H1 (cell line): ENCODE results near the gene TRIM39.

Experiments
- CEBPB ChIP-seq: IDR thresholded peaks from 2 replicates; pipeline ENCODE4 v1.6.1; 2012; ENCODE audit warnings: low read depth, low read length
- CREB1 ChIP-seq: IDR thresholded peaks from 2 replicates; pipeline ENCODE4 v1.6.1; 2012; ENCODE audit warnings: inconsistent platforms
- KDM5A ChIP-seq: fragments of 200-600 bp; IDR thresholded peaks from 2 replicates; pipeline ENCODE4 v1.7.1; 2012; ENCODE audit warnings: mild to moderate bottlenecking, low read length, inconsistent platforms, mixed read lengths
- MAFK ChIP-seq: IDR thresholded peaks from 2 replicates; pipeline ENCODE4 v1.6.1; 2012; ENCODE audit warnings: low read depth, mild to moderate bottlenecking, improper control_type of control experiment, low read length
- RAD21 ChIP-seq, 2 experiments: IDR thresholded peaks in 1 of 2; conservative IDR thresholded peaks in 1 of 2; 2 replicates each; pipeline ENCODE4 v1.6.1; 2011; ENCODE audit warnings: low read depth in 2 of 2, low read length in 2 of 2, improper control_type of control experiment in 1 of 2, inconsistent platforms in 1 of 2, mild to moderate bottlenecking in 1 of 2, moderate library complexity in 1 of 2
- TF ChIP-seq, protein P1 (sequence below), 3 experiments: IDR thresholded peaks; 1 replicate in 2 of 3; 2 replicates in 1 of 3; pipeline versions ENCODE4 v1.5.1 to v1.6.1; 2011; ENCODE audit warnings: low read length in 3 of 3, mild to moderate bottlenecking in 3 of 3, inconsistent platforms in 2 of 3, low read depth in 1 of 3, moderate library complexity in 1 of 3; ENCODE audit not compliant: insufficient read depth in 1 of 3; ENCODE audit errors: control extremely low read depth in 1 of 3

DNA sequence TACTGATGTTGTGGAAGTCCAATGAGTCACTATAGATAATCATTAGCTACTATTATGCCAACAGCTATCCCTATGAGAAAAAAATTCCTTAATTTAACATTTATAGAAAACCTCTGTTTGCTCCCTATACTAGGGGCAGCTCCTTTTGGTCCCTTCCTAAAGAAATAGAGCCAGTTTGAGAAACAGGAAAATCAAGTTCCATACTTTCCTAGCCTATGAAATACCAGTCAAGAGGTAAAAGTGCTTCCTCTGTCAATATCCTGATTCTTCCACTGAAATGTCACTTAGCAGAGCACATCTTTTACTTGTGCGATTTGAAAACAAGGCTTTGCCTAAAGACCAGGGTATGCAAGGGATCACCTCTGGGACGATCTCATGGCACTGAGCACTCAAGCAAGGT is 14.5 kb upstream of the TRIM39 start:
- TF ChIP-seq, protein P1, sequence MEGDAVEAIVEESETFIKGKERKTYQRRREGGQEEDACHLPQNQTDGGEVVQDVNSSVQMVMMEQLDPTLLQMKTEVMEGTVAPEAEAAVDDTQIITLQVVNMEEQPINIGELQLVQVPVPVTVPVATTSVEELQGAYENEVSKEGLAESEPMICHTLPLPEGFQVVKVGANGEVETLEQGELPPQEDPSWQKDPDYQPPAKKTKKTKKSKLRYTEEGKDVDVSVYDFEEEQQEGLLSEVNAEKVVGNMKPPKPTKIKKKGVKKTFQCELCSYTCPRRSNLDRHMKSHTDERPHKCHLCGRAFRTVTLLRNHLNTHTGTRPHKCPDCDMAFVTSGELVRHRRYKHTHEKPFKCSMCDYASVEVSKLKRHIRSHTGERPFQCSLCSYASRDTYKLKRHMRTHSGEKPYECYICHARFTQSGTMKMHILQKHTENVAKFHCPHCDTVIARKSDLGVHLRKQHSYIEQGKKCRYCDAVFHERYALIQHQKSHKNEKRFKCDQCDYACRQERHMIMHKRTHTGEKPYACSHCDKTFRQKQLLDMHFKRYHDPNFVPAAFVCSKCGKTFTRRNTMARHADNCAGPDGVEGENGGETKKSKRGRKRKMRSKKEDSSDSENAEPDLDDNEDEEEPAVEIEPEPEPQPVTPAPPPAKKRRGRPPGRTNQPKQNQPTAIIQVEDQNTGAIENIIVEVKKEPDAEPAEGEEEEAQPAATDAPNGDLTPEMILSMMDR (IDR thresholded peaks at IDR 0.05; ENCODE audit: control extremely low read depth in 1 of 3, insufficient read depth in 1 of 3, low read depth in 1 of 3, low read length in 3 of 3), result no peak
- no peak for TF ChIP-seq KDM5A
- no peak for TF ChIP-seq RAD21 (IDR thresholded peaks at IDR 0.05 in 1 of 2, conservative IDR thresholded peaks at IDR 0.05 in 1 of 2; ENCODE audit: low read depth in 2 of 2, low read length in 2 of 2)
- no peak for TF ChIP-seq MAFK
- no peak for TF ChIP-seq CREB1
- no peak for TF ChIP-seq CEBPB
